Stimulated activated CD4-positive, alpha-beta T cell treated with anti-CD3 and anti-CD28 coated beads, Interleukin-12 subunit alpha, Interleukin-12 subunit beta, amount 100 ng/mL, for 4 hours (primary cell): Measurements from ENCODE around the gene USP40.

ENCODE experiments used
- DNase-seq: peaks from one replicate; pipeline ENCODE4 v3.0.0-alpha.2; 2020

Gene USP40

DNA sequence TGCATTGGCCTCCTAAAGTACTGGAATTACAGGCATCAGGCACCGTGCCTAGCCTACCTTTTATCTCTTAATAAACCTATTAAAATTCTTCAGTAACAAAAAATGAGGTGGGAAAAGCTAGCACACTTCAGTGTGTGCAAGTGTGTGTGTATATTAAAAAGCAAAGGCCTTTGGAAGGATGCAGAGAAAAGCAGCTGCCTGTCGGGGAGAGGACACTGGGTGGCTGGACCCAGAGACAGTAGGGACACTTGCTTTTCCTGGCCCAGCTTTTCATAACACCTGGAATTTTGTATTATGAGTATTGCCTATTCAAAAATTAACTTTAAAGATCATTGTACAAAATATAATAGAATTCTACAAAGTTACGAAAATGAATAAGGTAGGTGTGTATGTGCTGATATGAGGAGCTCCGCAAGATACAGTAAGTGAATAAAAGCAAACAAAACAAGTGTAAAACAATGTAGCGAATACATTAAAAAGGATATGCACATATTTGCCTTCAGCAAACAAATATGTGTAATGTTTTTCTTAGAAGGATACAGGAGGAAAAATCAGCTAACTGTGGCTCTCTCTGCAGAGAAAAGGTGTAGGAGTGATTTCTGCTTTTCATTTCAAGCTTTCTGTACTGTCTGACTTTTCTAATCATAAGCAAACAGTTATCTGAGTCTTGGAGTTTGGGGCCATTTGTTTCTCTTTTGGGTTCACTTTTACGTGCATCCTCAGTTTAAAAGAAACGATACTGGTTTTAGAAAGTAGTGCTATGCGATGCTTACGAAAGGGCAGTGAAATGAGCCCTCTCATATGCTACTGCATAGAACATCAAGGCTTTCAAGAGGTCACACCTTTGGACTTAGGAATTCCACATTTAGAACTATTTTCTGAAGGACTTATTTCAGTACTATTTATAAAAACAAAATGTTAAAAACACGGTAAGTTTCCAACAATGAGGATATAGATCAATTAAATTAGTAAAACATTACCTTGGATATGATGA lies 70.8 kb downstream of the USP40 start:
- DNase-seq: no peak

GRCh38 chr2:233492751-233493150 lies 73.8 kb downstream of the USP40 start:
- DNase-seq: no peak

DNA sequence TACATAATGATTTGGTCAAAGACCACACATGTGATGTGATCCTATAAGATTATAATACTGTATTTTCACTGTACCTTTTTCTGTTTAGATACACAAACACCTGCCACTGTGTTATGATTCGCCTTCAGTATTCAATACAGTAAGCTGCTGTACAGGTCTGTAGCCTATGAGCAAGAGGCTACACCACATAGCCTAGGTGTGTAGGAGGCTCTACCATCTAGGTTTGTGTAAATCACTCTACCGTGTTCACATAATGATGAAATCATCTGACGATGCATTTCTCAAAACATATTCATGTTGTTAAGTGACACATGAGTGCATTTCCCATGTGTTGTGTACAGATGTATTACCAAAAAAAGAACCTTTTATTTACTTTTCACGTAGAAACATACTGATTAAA lies 74.5 kb downstream of the USP40 start:
- no peak for DNase-seq

- no peak for DNase-seq
These were observed 75.3 kb downstream of the USP40 start for GRCh38 chr2:233491326-233491725.

- DNase-seq: no peak
These were observed 75.8 kb downstream of the USP40 start for GRCh38 chr2:233490831-233491230.

GRCh38 chr2:233489666-233490065 lies 76.9 kb downstream of the USP40 start:
- no peak for DNase-seq

DNA sequence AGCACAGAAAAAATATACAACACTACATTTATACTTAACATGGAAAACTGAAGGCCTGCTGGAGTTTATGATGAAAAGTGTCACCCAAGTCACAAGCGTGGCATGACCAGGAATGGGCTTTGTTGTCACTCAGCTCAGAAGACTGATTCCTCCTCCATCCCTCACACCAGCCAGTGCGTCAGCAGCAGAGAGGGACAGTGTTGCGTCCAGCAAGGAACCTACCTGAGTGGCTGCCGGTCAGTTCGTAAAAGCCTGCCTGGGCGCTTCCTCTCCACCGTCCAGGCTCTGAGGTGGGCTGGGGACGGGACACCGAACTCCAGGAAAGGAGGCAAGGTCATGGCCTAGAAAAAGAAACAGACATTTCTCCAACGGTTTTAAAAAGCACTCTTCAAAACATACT lies 77.4 kb downstream of the USP40 start:
- no peak for DNase-seq

DNA sequence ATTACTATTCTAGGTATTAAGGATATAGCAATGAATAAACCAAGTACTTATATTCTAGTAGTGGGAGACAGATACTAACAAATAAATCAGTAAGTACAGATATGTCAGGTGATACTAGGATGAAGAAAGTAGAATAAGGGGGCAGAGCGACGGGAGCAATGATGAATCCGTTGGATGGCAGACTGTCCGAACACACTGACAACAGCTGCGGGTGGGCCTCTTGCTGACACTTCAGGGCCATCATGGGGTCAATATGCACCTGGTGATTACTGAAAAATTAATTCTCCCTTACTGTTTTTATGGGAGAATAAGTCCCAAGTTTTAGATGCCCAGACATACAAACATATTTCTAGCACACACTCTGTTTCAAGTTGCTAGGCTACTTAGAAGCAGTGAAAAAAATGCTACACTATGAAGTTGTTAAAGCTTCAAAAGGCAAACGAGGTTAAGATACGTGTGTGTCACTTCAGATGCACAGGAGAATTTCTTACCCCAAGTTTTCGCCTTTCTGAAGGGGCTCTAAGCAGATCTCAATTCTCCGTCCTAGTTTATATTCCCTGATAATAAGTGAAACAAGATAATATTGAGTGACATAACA lies 78.7 kb downstream of the USP40 start:
- no peak for DNase-seq

GRCh38 chr2:233486778-233487552 lies 79.6 kb downstream of the USP40 start:
- DNase-seq: no peak

- DNase-seq: no peak
These were observed 80.2 kb downstream of the USP40 start for GRCh38 chr2:233486357-233486756.

- DNase-seq: no peak
These were observed 80.9 kb downstream of the USP40 start for GRCh38 chr2:233485726-233486125.

DNA sequence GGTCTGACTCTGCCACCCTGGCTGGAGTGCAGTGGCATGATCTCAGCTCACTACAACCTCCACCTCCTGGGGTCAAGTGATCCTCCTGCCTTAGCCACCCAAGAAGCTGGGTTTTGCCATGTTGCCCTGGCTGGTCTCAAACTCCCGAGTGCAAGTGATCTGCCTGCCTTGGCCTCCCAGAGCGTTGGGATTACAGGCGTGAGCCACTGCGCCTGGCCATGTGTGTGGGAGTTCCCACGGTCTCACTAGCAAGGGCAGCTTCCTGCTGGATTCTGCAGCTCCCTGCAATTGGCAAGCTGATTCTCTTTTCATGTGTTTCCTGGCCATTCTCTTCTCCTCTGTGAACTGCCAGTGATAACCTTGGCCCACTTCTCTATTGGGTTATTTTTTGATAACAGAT lies 84.0 kb downstream of the USP40 start:
- DNase-seq: no peak

DNA sequence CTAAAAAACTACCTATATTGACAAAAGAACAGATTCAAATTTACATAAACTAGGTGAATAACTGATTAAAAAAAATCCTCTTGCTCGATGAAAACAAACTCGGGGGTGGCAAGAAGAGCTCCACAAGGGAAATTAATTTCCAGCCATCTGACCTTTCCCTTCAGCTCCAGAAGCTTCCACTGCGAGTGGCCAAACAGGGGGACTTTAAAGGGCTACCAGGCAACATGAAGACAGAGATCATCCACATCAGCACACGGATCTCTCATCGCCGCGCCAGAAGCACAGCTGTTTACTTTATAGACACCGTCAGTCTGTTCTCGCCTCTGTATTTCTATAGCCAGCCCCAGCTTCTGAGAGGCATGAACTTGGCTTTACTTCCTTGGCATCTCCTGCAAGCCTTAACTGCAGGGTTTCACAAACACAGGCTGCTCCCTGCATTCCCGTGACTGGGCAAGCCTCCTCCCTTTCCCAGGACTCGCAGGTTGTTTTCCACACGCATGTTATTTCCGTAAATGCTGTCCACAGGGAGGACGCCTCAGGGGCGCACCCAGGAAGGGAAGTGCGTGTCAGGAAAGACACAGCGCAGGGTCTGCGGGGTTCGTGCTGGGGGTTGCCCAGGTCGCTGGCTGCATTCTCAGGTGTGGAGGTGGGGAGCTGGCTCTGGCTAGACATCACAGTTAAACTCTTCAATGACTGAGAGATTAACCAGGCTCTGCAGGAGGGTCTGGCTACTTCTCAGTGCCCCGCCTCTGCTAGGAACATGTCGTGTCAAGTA lies 85.0 kb downstream of the USP40 start:
- DNase-seq: no peak

DNA sequence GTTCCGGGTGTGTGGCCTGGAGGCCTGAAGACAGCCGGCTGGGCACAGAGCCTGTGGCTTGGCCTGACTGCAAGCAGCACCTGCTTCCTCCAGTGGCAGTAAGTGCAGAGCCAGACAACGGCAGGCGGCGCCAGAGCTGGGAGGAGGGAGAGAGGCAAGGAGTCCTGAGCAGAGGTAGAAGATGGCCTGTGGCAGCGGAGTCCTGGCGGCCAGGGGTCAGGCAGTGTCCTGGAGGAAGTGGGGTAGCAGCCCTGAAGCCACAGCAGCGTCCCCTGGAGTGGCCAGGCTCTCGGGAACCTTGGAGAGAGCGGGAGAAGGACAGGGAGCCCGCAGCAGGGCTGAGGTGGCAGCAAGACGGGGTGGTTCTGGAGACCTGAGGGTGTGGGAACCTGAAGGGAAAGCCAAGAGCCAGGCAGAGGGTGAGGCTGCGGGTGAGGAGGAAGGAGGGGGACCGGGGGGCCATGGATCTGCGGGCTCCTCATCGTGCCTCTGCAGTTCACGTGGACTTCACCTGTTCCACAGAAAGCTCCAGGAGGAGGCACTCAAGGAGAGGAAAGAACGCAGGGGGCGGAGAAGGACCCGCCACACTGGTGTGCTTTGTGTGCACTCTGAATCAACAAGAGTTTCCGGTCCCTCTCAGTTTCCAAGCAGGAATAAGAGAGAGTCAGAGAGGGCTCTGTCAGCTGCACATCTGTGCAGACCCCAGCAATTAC lies 85.9 kb downstream of the USP40 start:
- no peak for DNase-seq

- no peak for DNase-seq
These were observed 86.7 kb downstream of the USP40 start for GRCh38 chr2:233479616-233480489.

DNA sequence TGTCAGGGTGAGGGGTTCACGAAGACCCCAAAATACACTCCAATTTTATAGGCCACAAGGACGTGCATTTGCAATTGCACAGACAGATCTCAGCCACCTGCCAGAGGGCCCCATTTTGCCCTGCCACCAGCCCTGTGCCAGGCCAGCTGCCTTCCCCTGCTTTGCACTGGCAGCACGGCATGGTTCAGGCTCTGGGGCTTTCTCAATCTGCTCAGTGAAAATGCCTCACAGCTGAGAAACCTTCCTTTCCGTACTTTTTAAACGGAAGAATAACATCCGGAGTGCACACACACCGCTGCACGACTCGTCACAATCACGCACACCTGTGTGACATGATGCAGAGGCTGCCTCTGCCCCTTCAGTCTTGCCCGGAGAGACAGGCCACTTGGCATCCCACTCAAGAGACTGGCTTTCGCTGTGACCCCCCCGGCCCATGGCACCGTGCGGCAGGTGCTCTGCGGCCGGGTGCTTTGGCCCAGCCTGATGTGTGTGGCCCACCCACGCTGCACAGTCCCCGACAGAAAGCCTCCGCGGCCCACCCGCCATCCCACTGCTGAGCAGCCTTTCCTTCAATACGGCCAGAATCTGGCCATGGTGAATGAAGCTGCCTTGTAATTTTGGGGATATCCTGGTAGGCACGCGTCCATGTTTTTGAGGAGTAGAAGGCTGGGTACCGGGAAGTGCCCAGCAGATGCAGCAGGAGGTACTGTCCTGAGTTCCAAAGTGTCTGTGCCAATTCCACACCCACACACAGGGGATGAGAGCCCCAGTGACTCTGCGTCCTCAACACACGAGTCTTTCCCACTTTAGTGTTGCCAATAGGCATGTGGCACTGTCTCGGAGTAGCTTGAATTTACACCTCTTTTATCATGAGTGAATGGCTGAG lies 88.8 kb downstream of the USP40 start:
- DNase-seq: no peak

- no peak for DNase-seq
These were observed 89.7 kb downstream of the USP40 start for GRCh38 chr2:233476651-233477547.

DNA sequence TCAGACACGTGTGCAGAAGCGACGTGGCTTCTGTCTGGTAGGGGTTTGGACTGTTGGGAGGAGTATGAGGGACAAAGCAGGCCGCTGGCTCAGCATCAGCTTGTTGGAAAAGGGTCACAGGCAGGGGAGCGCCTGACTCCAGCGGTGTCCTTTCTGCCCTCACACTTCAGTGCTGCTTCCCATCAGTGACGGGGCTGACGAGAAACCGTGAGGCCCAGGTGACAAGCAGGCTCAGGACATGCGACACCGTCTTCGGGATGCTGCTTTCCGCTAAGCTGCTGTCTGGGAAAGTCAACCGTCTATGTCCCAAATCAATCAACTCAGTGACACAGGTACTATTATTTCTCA lies 90.5 kb downstream of the USP40 start:
- no peak for DNase-seq
